Muscle of leg (tissue), 9 donors: ENCODE data around the gene BCAP31. TPM values are rescaled to one million over a fixed set of nuclear protein-coding genes. Genes with fewer than 3 reads are reported as not detected.

Source experiments
- polyA plus RNA-seq, 8 donors: library from polyadenylated mRNA; unstranded; fragments of 120-200 nt; gene quantifications; one replicate each; pipeline versions ENCODE4 v1.2.1 to v1.2.3, GENCODE V29; 2013; ENCODE audit warnings: inconsistent platforms in 1 of 8, low replicate concordance in 1 of 8; ENCODE audit not compliant: insufficient read length in 8 of 8, insufficient read depth in 1 of 8
- total RNA-seq: library from RNA; stranded (reverse); fragments of 120-200 nt; gene quantifications from one replicate; pipeline ENCODE4 v1.2.4, GENCODE V29; 2013

The BCAP31 gene
- total and polyA plus RNA-seq, 9 donors, result 51.8 to 90.1 (median 76.8) TPM

Other genes with a start within 250 kb of the BCAP31 start
- 39.7 TPM for gene BGN, start 229.4 kb downstream of the BCAP31 start, total RNA-seq
- 100 to 1,000 TPM in 6 of 8 donors, 10 to 100 TPM in 2; 87.7 to 238 (median 161) TPM for gene BGN, start 229.4 kb downstream of the BCAP31 start, polyA plus RNA-seq
- gene ATP2B3, start 206.7 kb downstream of the BCAP31 start, total RNA-seq, result 0.18 TPM
- under 1 TPM; 0.22 to 0.56 (median 0.31) TPM for gene ATP2B3, start 206.7 kb downstream of the BCAP31 start, polyA plus RNA-seq
- gene CCNQ, start 125.2 kb downstream of the BCAP31 start, total RNA-seq, result 14.1 TPM
- 10 to 100 TPM; 11.7 to 15.9 (median 13.2) TPM for gene CCNQ, start 125.2 kb downstream of the BCAP31 start, polyA plus RNA-seq
- gene DUSP9, start 77.2 kb downstream of the BCAP31 start, total RNA-seq, result 0.35 TPM
- under 1 TPM in 7 of 8 donors, not detected in 1; 0.11 to 0.89 (median 0.37) TPM for gene DUSP9, start 77.2 kb downstream of the BCAP31 start, polyA plus RNA-seq
- 3.5 TPM for gene PNCK, start 50.6 kb downstream of the BCAP31 start, total RNA-seq
- gene PNCK, start 50.6 kb downstream of the BCAP31 start, polyA plus RNA-seq, result 10 to 100 TPM in 1 of 8 donors, 1 to 10 TPM in 5, under 1 TPM in 2; 0.93 to 10.6 (median 3.4) TPM
- gene SLC6A8, start 36.5 kb downstream of the BCAP31 start, total RNA-seq, result 14.6 TPM
- gene SLC6A8, start 36.5 kb downstream of the BCAP31 start, polyA plus RNA-seq, result 10 to 100 TPM; 23.0 to 49.1 (median 32.5) TPM
- 7.2 TPM for gene ABCD1, start 469 bp upstream of the BCAP31 start, total RNA-seq
- 10 to 100 TPM in 1 of 8 donors, 1 to 10 TPM in 7; 7.7 to 11.4 (median 9.2) TPM for gene ABCD1, start 469 bp upstream of the BCAP31 start, polyA plus RNA-seq
- 0.89 TPM for gene PLXNB3, start 39.9 kb upstream of the BCAP31 start, total RNA-seq
- gene PLXNB3, start 39.9 kb upstream of the BCAP31 start, polyA plus RNA-seq, result 1 to 10 TPM; 2.4 to 8.9 (median 4.2) TPM
- gene SRPK3, start 56.7 kb upstream of the BCAP31 start, total RNA-seq, result 195 TPM
- gene SRPK3, start 56.7 kb upstream of the BCAP31 start, polyA plus RNA-seq, result 100 to 1,000 TPM; 145 to 273 (median 232) TPM
- gene IDH3G, start 70.0 kb upstream of the BCAP31 start, total RNA-seq, result 30.6 TPM
- 10 to 100 TPM; 49.7 to 62.4 (median 54.4) TPM for gene IDH3G, start 70.0 kb upstream of the BCAP31 start, polyA plus RNA-seq
- 188 TPM for gene SSR4, start 70.3 kb upstream of the BCAP31 start, total RNA-seq
- gene SSR4, start 70.3 kb upstream of the BCAP31 start, polyA plus RNA-seq, result 100 to 1,000 TPM in 7 of 8 donors, 10 to 100 TPM in 1; 95.6 to 148 (median 131) TPM
- 1.6 TPM for gene PDZD4, start 106.2 kb upstream of the BCAP31 start, total RNA-seq
- 1 to 10 TPM; 2.1 to 6.3 (median 3.8) TPM for gene PDZD4, start 106.2 kb upstream of the BCAP31 start, polyA plus RNA-seq
- 0.84 TPM for gene L1CAM, start 161.8 kb upstream of the BCAP31 start, total RNA-seq
- 10 to 100 TPM in 1 of 8 donors, 1 to 10 TPM in 7; 1.6 to 12.0 (median 3.7) TPM for gene L1CAM, start 161.8 kb upstream of the BCAP31 start, polyA plus RNA-seq
- 0.84 TPM for gene AVPR2, start 180.3 kb upstream of the BCAP31 start, total RNA-seq
- 1 to 10 TPM in 2 of 8 donors, under 1 TPM in 6; 0.49 to 1.2 (median 0.79) TPM for gene AVPR2, start 180.3 kb upstream of the BCAP31 start, polyA plus RNA-seq
- gene ARHGAP4, start 201.9 kb upstream of the BCAP31 start, total RNA-seq, result 15.5 TPM
- 10 to 100 TPM; 15.1 to 30.8 (median 22.2) TPM for gene ARHGAP4, start 201.9 kb upstream of the BCAP31 start, polyA plus RNA-seq
- 42.8 TPM for gene NAA10, start 210.7 kb upstream of the BCAP31 start, total RNA-seq
- gene NAA10, start 210.7 kb upstream of the BCAP31 start, polyA plus RNA-seq, result 10 to 100 TPM; 62.6 to 77.5 (median 65.7) TPM
- gene RENBP, start 220.3 kb upstream of the BCAP31 start, total RNA-seq, result 3.1 TPM
- 1 to 10 TPM; 3.2 to 7.2 (median 4.4) TPM for gene RENBP, start 220.3 kb upstream of the BCAP31 start, polyA plus RNA-seq
- gene HCFC1, start 247.4 kb upstream of the BCAP31 start, total RNA-seq, result 12.8 TPM
- 10 to 100 TPM; 25.7 to 47.1 (median 34.7) TPM for gene HCFC1, start 247.4 kb upstream of the BCAP31 start, polyA plus RNA-seq
- 5.2 TPM for gene TMEM187, start 248.4 kb upstream of the BCAP31 start, total RNA-seq
- gene TMEM187, start 248.4 kb upstream of the BCAP31 start, polyA plus RNA-seq, result 1 to 10 TPM; 3.3 to 6.8 (median 5.9) TPM